Hepatocyte (in vitro differentiated cells): Measurements from ENCODE around the gene ZPR1. TPM values are rescaled to one million over a fixed set of nuclear protein-coding genes. Genes with fewer than 3 reads are reported as not detected.
"Not testable (repeated sequence)": the region's sequence is repeated elsewhere in the genome, so short reads cannot be mapped to it uniquely, and the experiment has no call there.

Experiments
- DNase-seq: peaks from one replicate; pipeline ENCODE4 v3.0.0-alpha.2; 2016; ENCODE audit warnings: low spot score
- H2AFZ ChIP-seq: fragments of 200-600 bp; sonication (generic); 2 replicates; pipeline ENCODE4 v1.6.0; 2016; ENCODE audit warnings: antibody characterized with exemption, mild to moderate bottlenecking
- H3K27ac ChIP-seq: fragments of 200-600 bp; sonication (generic); 2 replicates; pipeline ENCODE4 v1.5.1; 2016; ENCODE audit warnings: mild to moderate bottlenecking
- H3K27me3 ChIP-seq: fragments of 200-600 bp; sonication (generic); 2 replicates; pipeline ENCODE4 v1.6.1; 2016
- H3K36me3 ChIP-seq: fragments of 200-600 bp; sonication (generic); replicated peaks from 2 replicates; pipeline ENCODE4 v1.5.1; 2016; ENCODE audit warnings: low read depth; ENCODE audit not compliant: insufficient read depth
- H3K4me1 ChIP-seq: fragments of 200-600 bp; sonication (generic); 2 replicates; pipeline ENCODE4 v1.5.1; 2016; ENCODE audit warnings: mild to moderate bottlenecking, moderate library complexity; ENCODE audit not compliant: insufficient read depth
- H3K4me2 ChIP-seq: fragments of 200-600 bp; sonication (generic); 2 replicates; pipeline ENCODE4 v1.6.0; 2016
- H3K4me3 ChIP-seq: fragments of 200-600 bp; sonication (generic); 2 replicates; pipeline ENCODE4 v1.5.1; 2016; ENCODE audit warnings: mild to moderate bottlenecking
- H3K79me2 ChIP-seq: fragments of 200-600 bp; sonication (generic); 2 replicates; pipeline ENCODE4 v1.6.0; 2017; ENCODE audit warnings: mild to moderate bottlenecking
- H3K9me2 ChIP-seq: fragments of 200-600 bp; sonication (generic); replicated peaks from 2 replicates; pipeline ENCODE4 v1.6.0; 2017; ENCODE audit warnings: mild to moderate bottlenecking; ENCODE audit not compliant: insufficient read depth
- H3K9me3 ChIP-seq: fragments of 200-600 bp; sonication (generic); 2 replicates; pipeline ENCODE4 v1.5.1; 2016; ENCODE audit warnings: low read depth, mild to moderate bottlenecking
- H4K20me1 ChIP-seq: fragments of 200-600 bp; sonication (generic); 2 replicates; pipeline ENCODE4 v1.6.0; 2016; ENCODE audit warnings: mild to moderate bottlenecking; ENCODE audit not compliant: insufficient read depth, poor library complexity, severe bottlenecking
- CTCF ChIP-seq: fragments of 200-600 bp; sonication (generic); IDR thresholded peaks from 2 replicates; pipeline ENCODE4 v1.5.1; 2016; ENCODE audit warnings: antibody characterized with exemption, mild to moderate bottlenecking; ENCODE audit not compliant: poor library complexity
- EZH2 ChIP-seq: fragments of 200-600 bp; sonication (generic); IDR thresholded peaks from 2 replicates; pipeline ENCODE4 v1.6.1; 2016; ENCODE audit warnings: antibody characterized with exemption, mild to moderate bottlenecking, borderline replicate concordance
- EZH2phosphoT487 ChIP-seq: fragments of 200-600 bp; sonication (generic); IDR thresholded peaks from one replicate; pipeline ENCODE4 v1.6.1; 2018; ENCODE audit warnings: antibody characterized with exemption, mild to moderate bottlenecking, low read depth, moderate library complexity; ENCODE audit not compliant: unreplicated experiment, severe bottlenecking
- WGBS: methylation state at CpG from one replicate; pipeline ENCODE4 v1.1.6; 2016; ENCODE audit warnings: low lambda C conversion rate; ENCODE audit errors: missing lambda C conversion rate; 5-methylcytosine and 5-hydroxymethylcytosine counted together
- polyA plus RNA-seq: library from polyadenylated mRNA; unstranded; fragments of >200 nt; fragmentation: Nextera tagmentation; extraction: Ambion mirVana; gene quantifications from 2 replicates; pipeline ENCODE4 v1.2.1, GENCODE V29; 2016
- total RNA-seq: library from RNA; depleted of rRNA; stranded (reverse); fragments of >200 nt; gene quantifications from 2 replicates; pipeline ENCODE4 v1.2.3, GENCODE V29; 2014

The ZPR1 gene
- total and polyA plus RNA-seq, 2 experiments from 2014 or later, result 38.6 to 50.1 TPM

- no peak for DNase-seq
- H3K4me2 ChIP-seq, result peak overlapping the region; percentile 83
- H3K36me3 ChIP-seq, result no peaks in the 10 kb centered on the region
- no peaks in the 10 kb centered on the region for H3K9me3 ChIP-seq
- H4K20me1 ChIP-seq, result no peaks in the 10 kb centered on the region
- peak overlapping the region; percentile 88 for H3K27ac ChIP-seq
- H3K27me3 ChIP-seq, result no peaks in the 10 kb centered on the region
- H3K9me2 ChIP-seq, result no peaks in the 10 kb centered on the region
- H3K4me3 ChIP-seq, result no peak overlapping the region
- peaks cover 40% of the 10 kb centered on the region for H3K4me1 ChIP-seq
- no peak for TF ChIP-seq EZH2
- no peak for TF ChIP-seq CTCF
- WGBS, result 67% methylated on average over 25 of the region's 28 CpGs
- peak overlapping the region; percentile 61 for H2AFZ ChIP-seq
- peaks cover 5% of the 10 kb centered on the region for H3K79me2 ChIP-seq
Observed at GRCh38 chr11:116835042-116835772, 47.4 kb upstream of the ZPR1 start.

- not testable (repeated sequence) for H2AFZ ChIP-seq, H3K36me3 ChIP-seq, H3K79me2 ChIP-seq, H3K9me3 ChIP-seq, H3K9me2 ChIP-seq, DNase-seq, H4K20me1 ChIP-seq, H3K27me3 ChIP-seq, H3K4me3 ChIP-seq
- peaks cover 43% of the 10 kb centered on the region for H3K4me1 ChIP-seq
- peak overlapping the region; percentile 83 for H3K4me2 ChIP-seq
- 80% methylated on average over 13 of the region's 13 CpGs for WGBS
- peak overlapping the region; percentile 88 for H3K27ac ChIP-seq
Observed at GRCh38 chr11:116834535-116835041, 46.8 kb upstream of the ZPR1 start.

GRCh38 chr11:116833816-116834534 is 46.2 kb upstream of the ZPR1 start:
- Histone ChIP-seq H4K20me1 (no peaks in the 10 kb centered on the region), H3K27me3 (no peaks in the 10 kb centered on the region), H3K9me3 (no peaks in the 10 kb centered on the region), H3K79me2 (peaks cover 5% of the 10 kb centered on the region), H3K36me3 (no peaks in the 10 kb centered on the region), H2AFZ (no peak overlapping the region), H3K4me1 (peaks cover 43% of the 10 kb centered on the region), H3K9me2 (no peaks in the 10 kb centered on the region), H3K4me3 (no peak overlapping the region), H3K4me2 (no peak overlapping the region), H3K27ac (peak overlapping the region; percentile 63)
- 88% methylated on average over 14 of the region's 14 CpGs for WGBS
- TF ChIP-seq EZH2 (no peak), EZH2phosphoT487 (no peak), CTCF (no peak)
- DNase-seq, result no peak

- no peaks in the 10 kb centered on the region for H3K9me2 ChIP-seq
- TF ChIP-seq EZH2 (no peak), CTCF (no peak), EZH2phosphoT487 (no peak)
- no peak overlapping the region for H2AFZ ChIP-seq
- no peaks in the 10 kb centered on the region for H3K36me3 ChIP-seq
- H3K79me2 ChIP-seq, result peaks cover 5% of the 10 kb centered on the region
- peaks cover 47% of the 10 kb centered on the region for H3K4me1 ChIP-seq
- no peaks in the 10 kb centered on the region for H3K9me3 ChIP-seq
- H3K4me2 ChIP-seq, result no peak overlapping the region
- no peaks in the 10 kb centered on the region for H3K27me3 ChIP-seq
- no peak overlapping the region for H3K4me3 ChIP-seq
- WGBS, result 94% methylated on average over 10 of the region's 10 CpGs
- no peak for DNase-seq
- no peaks in the 10 kb centered on the region for H4K20me1 ChIP-seq
- H3K27ac ChIP-seq, result peak overlapping the region; percentile 63
Observed at GRCh38 chr11:116833491-116833815, 45.6 kb upstream of the ZPR1 start.
